SIG-M5 (cell line): Measurements from ENCODE around the gene ANO8.
"Not testable (repeated sequence)": the region's sequence is repeated elsewhere in the genome, so short reads cannot be mapped to it uniquely, and the experiment has no call there.

Experiments
- DNase-seq: peaks from one replicate; lab custom pipeline; 2025; lab: John Stamatoyannopoulos, UW

ANO8 gene

DNA sequence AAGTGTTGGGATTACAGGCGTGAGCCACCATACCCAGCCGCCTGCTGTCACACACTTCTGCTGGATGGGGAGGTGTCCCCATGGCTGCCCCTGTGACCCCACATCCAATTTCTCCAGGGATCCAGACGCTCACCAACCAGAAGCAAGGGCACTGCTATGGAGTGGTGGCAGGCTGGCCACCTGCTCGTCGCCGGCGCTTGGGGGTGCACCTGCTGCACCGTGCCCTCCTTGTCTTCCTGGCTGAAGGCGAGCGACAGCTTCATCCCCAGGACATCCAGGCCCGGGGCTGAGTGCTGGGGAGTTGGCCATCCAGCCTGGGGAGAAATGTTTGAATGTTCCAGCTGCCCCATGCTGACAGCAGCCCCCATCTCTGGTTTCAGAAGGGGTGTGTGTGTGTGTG, 48.4 kb downstream of the ANO8 start:
- no peak for DNase-seq

DNA sequence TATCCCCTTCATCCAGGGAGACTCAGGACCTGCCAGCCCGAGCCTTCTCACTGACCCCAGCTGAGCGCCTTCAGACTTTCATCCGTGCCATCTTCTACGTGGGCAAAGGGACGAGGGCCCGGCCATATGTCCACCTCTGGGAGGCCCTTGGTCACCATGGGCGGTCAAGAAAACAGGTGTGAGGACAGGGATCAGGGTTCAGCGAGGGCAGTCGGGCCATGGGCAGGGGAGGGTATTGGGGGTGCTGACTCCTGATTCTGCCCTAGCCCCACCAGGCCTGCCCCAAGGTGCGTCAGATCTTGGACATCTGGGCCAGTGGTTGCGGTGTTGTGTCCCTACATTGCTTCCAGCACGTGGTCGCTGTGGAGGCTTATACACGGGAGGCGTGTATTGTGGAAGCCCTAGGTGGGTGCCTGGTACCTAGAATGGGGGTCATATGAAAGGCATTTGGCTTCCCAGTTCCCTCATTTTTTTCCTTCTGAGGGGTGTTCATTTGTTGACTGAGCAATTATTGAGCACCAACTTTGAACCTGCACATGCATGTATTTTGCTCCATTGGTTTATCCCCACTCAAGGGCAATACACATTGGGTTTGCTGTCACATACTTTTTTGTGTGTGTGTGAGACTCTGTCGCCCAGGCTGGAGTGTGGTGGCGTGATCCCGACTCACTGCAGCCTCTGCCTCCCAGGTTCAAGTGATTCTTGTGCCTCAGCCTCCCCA, 49.1 kb downstream of the ANO8 start:
- DNase-seq, result no peak

DNA sequence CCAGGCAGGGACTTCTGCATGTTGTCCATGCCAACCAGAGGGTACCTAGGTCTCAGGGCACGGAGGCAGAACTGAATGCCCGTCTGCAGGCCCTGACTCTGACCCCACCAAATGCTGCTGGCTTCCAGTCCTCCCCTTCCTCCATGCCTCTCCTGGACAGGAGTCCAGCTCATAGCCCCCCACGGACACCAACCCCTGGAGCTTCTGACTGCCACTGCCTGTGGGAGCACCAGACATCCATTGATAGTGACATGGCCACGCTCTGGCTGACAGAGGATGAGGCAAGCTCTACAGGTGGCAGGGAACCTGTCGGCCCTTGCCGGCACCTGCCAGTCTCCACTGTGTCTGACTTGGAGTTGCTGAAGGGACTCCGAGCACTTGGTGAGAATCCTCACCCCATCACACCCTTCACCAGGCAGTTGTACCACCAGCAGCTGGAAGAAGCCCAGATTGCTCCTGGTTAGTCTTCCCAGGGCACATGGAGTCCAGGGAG, 51.1 kb downstream of the ANO8 start:
- no peak for DNase-seq

DNA sequence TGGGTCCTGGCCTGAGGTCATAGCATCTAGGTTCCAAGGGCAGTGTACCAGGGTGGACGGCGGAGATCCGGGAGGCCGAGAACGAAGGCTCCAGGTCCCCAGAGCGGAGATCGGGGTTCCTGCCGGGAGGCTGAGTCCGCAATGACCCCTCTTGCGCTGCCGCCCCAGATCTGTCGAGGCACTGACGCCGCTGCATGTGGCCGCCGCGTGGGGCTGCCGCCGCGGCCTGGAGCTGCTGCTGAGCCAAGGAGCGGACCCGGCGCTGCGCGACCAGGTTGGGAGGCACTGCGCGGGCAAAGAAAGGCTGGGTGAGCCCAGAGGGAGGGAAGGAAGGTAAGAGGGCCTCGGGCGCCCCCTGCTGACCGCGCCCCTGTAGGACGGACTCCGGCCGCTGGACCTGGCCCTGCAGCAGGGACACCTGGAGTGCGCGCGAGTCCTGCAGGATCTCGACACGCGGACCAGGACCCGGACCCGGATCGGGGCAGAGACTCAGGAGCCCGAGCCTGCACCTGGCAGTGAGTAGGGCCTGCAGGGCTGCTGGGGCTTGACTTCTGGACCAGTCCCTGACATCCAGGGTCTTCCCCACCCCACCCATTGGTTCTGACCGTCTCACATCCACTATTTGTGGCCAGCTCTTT, 52.0 kb downstream of the ANO8 start:
- DNase-seq, result no peak

DNA sequence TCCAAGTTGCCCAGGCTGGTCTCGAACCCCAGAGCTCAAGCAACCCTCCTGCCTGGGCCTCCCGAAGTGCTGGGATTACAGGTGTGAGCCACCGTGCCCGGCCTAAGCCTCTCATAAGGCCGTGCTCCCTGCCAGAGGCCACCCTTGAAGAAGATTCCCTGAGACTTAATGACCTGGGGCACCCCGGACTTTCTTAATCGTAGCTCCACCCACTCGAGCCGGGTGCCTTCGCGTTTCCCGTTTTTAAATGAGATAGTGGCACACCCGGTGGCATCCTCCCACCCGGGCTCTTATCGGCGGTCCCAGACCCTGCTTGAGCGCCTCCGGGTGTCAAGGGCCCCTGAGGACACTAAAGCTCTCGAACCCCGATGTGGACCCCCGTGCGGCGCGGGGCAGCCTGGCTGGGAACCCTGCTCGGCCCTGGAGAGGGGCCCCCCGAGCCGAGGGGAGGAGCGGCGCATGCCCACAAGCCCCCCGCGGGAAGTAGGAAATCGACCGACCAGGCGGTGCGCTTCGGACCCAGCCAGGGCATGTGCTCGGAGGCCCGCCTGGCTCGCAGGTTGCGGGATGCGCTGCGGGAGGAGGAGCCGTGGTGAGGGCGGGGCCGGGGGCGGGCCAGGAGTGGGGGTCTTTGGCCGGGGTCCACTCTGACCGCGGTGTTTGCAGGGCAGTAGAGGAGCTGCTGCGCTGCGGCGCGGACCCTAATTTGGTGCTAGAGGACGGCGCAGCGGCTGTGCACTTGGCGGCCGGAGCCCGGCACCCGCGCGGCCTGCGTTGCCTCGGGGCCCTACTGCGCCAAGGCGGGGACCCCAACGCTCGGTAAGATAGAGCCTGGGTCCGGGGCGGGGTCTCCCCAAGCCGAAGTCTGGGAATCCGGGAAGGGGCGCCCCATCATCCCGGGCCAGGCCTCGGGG, 53.0 kb downstream of the ANO8 start, which contains the start of gene ANKLE1:
Gene ANKLE1 (plus strand): TSS at position 511 of the 914 bp plus-strand sequence. CDS start 20 bp downstream, at position 531.
- peak; percentile 37 for DNase-seq

DNA sequence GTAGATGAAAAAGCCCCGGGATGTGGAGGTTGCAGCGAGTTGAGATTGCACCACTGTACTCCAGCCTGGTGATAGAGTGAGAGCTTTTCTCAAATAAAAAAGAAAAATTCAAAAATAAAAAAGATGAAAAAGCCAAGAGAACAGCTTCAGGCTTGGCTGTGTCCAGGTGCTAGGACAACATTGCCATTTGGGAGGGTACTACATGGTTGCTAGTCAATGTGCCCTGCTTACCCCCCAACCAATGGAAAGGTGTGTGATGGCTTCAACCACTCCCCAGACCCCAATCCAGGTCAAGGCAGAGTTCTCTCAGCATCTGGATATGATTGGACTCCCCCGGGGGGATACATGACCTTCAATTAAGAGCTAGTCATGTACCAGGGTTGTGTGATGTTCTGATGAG, 55.2 kb downstream of the ANO8 start:
- DNase-seq, result no peak

DNA sequence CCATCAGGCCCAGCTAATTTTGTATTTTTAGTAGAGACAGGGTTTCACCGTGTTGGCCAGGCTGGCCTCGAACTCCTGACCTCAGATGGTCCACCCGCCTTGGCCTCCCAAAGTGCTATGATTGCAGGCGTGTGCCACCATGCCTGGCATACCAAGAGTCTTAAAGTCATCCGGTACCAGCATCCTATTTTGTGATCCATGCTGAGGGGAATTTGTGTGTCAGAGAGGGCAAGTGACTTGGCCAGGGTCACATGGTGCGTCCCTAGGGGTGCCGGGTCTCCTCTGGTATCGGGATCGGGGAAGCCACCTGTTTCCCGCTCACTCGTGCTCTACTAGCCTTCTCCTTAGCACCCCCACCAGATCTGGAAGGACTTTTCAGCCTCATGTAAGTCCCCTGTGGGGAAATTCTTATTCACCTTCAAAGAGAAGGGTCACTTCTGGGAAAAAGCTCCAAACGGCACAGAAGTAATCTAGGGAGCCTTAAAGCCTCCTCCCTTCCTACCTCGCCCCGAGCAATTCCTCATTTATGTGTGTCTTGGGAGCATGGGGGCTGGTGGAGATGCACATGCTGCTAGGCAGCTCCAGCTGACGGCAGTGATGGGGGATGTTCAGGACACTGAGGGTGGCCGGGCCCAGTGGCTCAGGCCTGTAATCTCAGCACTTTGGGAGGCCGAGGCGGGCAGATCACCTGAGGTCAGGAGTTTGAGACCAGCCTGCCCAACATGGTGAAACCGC, 59.0 kb downstream of the ANO8 start:
- DNase-seq, result no peak

DNA sequence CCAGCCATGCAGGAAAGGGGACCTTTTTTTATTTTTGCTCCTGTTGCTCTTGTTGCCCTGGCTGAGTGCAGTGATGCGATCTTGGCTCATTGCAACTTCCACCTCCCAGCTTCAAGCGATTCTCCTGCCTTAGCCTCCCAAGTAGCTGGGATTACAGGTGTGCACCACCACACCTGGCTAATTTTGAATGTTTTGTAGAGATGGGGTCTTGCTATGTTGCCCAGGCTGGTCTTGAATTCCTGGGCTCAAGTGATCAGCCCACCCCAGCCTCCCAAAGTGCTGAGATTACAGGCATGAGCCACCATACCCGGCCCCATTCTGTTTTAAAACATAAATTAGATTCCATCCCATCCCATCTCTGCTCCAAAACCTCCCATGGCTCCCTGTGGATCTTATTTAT, 59.8 kb downstream of the ANO8 start:
- not testable (repeated sequence) for DNase-seq
